Hepatocyte (in vitro differentiated cells): ENCODE measurements around the gene IL22RA2.

Experiments
- CTCF ChIP-seq: fragments of 200-600 bp; sonication (generic); IDR thresholded peaks from 2 replicates; pipeline ENCODE4 v1.5.1; 2016; ENCODE audit warnings: antibody characterized with exemption, mild to moderate bottlenecking; ENCODE audit not compliant: poor library complexity
- EZH2 ChIP-seq: fragments of 200-600 bp; sonication (generic); IDR thresholded peaks from 2 replicates; pipeline ENCODE4 v1.6.1; 2016; ENCODE audit warnings: antibody characterized with exemption, mild to moderate bottlenecking, borderline replicate concordance
- EZH2phosphoT487 ChIP-seq: fragments of 200-600 bp; sonication (generic); IDR thresholded peaks from one replicate; pipeline ENCODE4 v1.6.1; 2018; ENCODE audit warnings: antibody characterized with exemption, mild to moderate bottlenecking, low read depth, moderate library complexity; ENCODE audit not compliant: unreplicated experiment, severe bottlenecking

GRCh38 chr6:137188855-137189254 lies 15.4 kb upstream of the IL22RA2 start:
- TF ChIP-seq CTCF = no peak
- TF ChIP-seq EZH2 = no peak
- TF ChIP-seq EZH2phosphoT487 = no peak
